ENCODE measurements around the gene DNAH11.
A peak's percentile ranks its signal among the peaks of the same experiment; 100 is the strongest.
"Not testable (repeated sequence)": the region's sequence is repeated elsewhere in the genome, so short reads cannot be mapped to it uniquely, and the experiment has no call there.

DNAH11 gene

GRCh38 chr7:21766218-21766617 lies 223.4 kb downstream of the DNAH11 start:
- FAIRE-seq (no peak), DNase-seq (ENCODE audit: insufficient read length, low spot score) (no peak)

GRCh38 chr7:21767300-21767900 lies 224.6 kb downstream of the DNAH11 start:
- DNase-seq (ENCODE audit: insufficient read length, low spot score) (peak; percentile 66), FAIRE-seq (peak; percentile 73)

GRCh38 chr7:21768279-21768678 lies 225.4 kb downstream of the DNAH11 start:
- no peak for FAIRE-seq

GRCh38 chr7:21771266-21771665 lies 228.4 kb downstream of the DNAH11 start:
- DNase-seq (ENCODE audit: insufficient read length, low spot score) = no peak
- FAIRE-seq = no peak

More at GRCh38 chr7:21768279-21768678, 225.4 kb downstream of the DNAH11 start:
- DNase-seq (ENCODE audit: insufficient read length, low spot score) = no peak

- FAIRE-seq = no peak
- no peak for DNase-seq (ENCODE audit: insufficient read length, low spot score)
Observed at GRCh38 chr7:21771906-21772610, 229.2 kb downstream of the DNAH11 start.

- FAIRE-seq = no peak
- no peak for DNase-seq (ENCODE audit: insufficient read length, low spot score)
Observed at GRCh38 chr7:21773326-21773725, 230.5 kb downstream of the DNAH11 start.

GRCh38 chr7:21777921-21778320 lies 235.1 kb downstream of the DNAH11 start:
- DNase-seq (ENCODE audit: insufficient read length, low spot score) (no peak), FAIRE-seq (no peak)

- FAIRE-seq (no peak), DNase-seq (ENCODE audit: insufficient read length, low spot score) (no peak)
Observed at GRCh38 chr7:21778953-21779352, 236.1 kb downstream of the DNAH11 start.

GRCh38 chr7:21782996-21783395 lies 240.2 kb downstream of the DNAH11 start:
- no peak for FAIRE-seq
- no peak for DNase-seq (ENCODE audit: insufficient read length, low spot score)

- no peak for FAIRE-seq
Observed at GRCh38 chr7:21784989-21785388, 242.2 kb downstream of the DNAH11 start.

GRCh38 chr7:21805791-21806190 lies 263.0 kb downstream of the DNAH11 start:
- no peak for DNase-seq (ENCODE audit: insufficient read length, low spot score)
- no peak for FAIRE-seq

More at GRCh38 chr7:21784989-21785388, 242.2 kb downstream of the DNAH11 start:
- no peak for DNase-seq (ENCODE audit: insufficient read length, low spot score)

GRCh38 chr7:21806388-21806787 lies 263.5 kb downstream of the DNAH11 start:
- DNase-seq (ENCODE audit: insufficient read length, low spot score) (no peak), FAIRE-seq (no peak)

GRCh38 chr7:21819048-21819447 lies 276.2 kb downstream of the DNAH11 start:
- FAIRE-seq (no peak), DNase-seq (ENCODE audit: insufficient read length, low spot score) (no peak)

GRCh38 chr7:21828841-21829240 lies 286.0 kb downstream of the DNAH11 start:
- FAIRE-seq (peak; percentile 40), DNase-seq (ENCODE audit: insufficient read length, low spot score) (no peak)

GRCh38 chr7:21829731-21830130 lies 286.9 kb downstream of the DNAH11 start:
- no peak for DNase-seq (ENCODE audit: insufficient read length, low spot score)

GRCh38 chr7:21844742-21845141 lies 301.9 kb downstream of the DNAH11 start:
- FAIRE-seq (no peak), DNase-seq (ENCODE audit: insufficient read length, low spot score) (no peak)

More at GRCh38 chr7:21829731-21830130, 286.9 kb downstream of the DNAH11 start:
- no peak for FAIRE-seq

- FAIRE-seq (no peak), DNase-seq (ENCODE audit: insufficient read length, low spot score) (peak; percentile 5)
Observed at GRCh38 chr7:21850531-21851285, 307.9 kb downstream of the DNAH11 start.

- DNase-seq (ENCODE audit: insufficient read length, low spot score) (no peak), FAIRE-seq (no peak)
Observed at GRCh38 chr7:21851559-21851967, 308.7 kb downstream of the DNAH11 start.

GRCh38 chr7:21865631-21866204 lies 322.9 kb downstream of the DNAH11 start:
- not testable (repeated sequence) for FAIRE-seq; DNase-seq (ENCODE audit: insufficient read length, low spot score)

- DNase-seq (ENCODE audit: insufficient read length, low spot score) (no peak), FAIRE-seq (no peak)
Observed at GRCh38 chr7:21866731-21867130, 323.9 kb downstream of the DNAH11 start.

- FAIRE-seq = no peak
- no peak for DNase-seq (ENCODE audit: insufficient read length, low spot score)
Observed at GRCh38 chr7:21867226-21867625, 324.4 kb downstream of the DNAH11 start.
